HG03159 (cell line): ENCODE results near the gene GBF1.

Experiments
- ATAC-seq: cut with Tn5 transposase; IDR thresholded peaks from one replicate; pipeline ENCODE4 v1.9.1; 2021; ENCODE audit warnings: mild to moderate bottlenecking, moderate library complexity; ENCODE audit not compliant: unreplicated experiment

GBF1 gene

GRCh38 chr10:102341038-102341688, 95.8 kb downstream of the GBF1 start:
- no peak for ATAC-seq

GRCh38 chr10:102342458-102342857, 97.1 kb downstream of the GBF1 start:
- no peak for ATAC-seq

GRCh38 chr10:102342958-102343357, 97.6 kb downstream of the GBF1 start:
- no peak for ATAC-seq

GRCh38 chr10:102344067-102344466, 98.7 kb downstream of the GBF1 start:
- no peak for ATAC-seq

- ATAC-seq: no peak
Observed at GRCh38 chr10:102347236-102347828, 102.0 kb downstream of the GBF1 start.

- ATAC-seq: no peak
Observed at GRCh38 chr10:102352066-102352715, 106.9 kb downstream of the GBF1 start.

- no peak for ATAC-seq
Observed at GRCh38 chr10:102354451-102354850, 109.1 kb downstream of the GBF1 start.

GRCh38 chr10:102358712-102359382, 113.5 kb downstream of the GBF1 start:
- ATAC-seq: no peak

- ATAC-seq: no peak
Observed at GRCh38 chr10:102367441-102367840, 122.1 kb downstream of the GBF1 start.

- ATAC-seq: no peak
Observed at GRCh38 chr10:102368077-102368476, 122.7 kb downstream of the GBF1 start.

GRCh38 chr10:102371295-102371694, 126.0 kb downstream of the GBF1 start:
- no peak for ATAC-seq

GRCh38 chr10:102375250-102375649, 129.9 kb downstream of the GBF1 start:
- ATAC-seq: no peak

- no peak for ATAC-seq
Observed at GRCh38 chr10:102375867-102376266, 130.5 kb downstream of the GBF1 start.

- ATAC-seq: no peak
Observed at GRCh38 chr10:102376901-102377300, 131.6 kb downstream of the GBF1 start.

- no peak for ATAC-seq
Observed at GRCh38 chr10:102379383-102379782, 134.1 kb downstream of the GBF1 start.

- ATAC-seq: no peak
Observed at GRCh38 chr10:102381983-102382382, 136.7 kb downstream of the GBF1 start.

- ATAC-seq: no peak
Observed at GRCh38 chr10:102382871-102383270, 137.5 kb downstream of the GBF1 start.

- ATAC-seq: no peak
Observed at GRCh38 chr10:102384053-102384452, 138.7 kb downstream of the GBF1 start.

- no peak for ATAC-seq
Observed at GRCh38 chr10:102384606-102385429, 139.5 kb downstream of the GBF1 start.

- ATAC-seq: no peak
Observed at GRCh38 chr10:102389894-102390293, 144.6 kb downstream of the GBF1 start.

- ATAC-seq: no peak
Observed at GRCh38 chr10:102392306-102392705, 147.0 kb downstream of the GBF1 start.
